Gastrocnemius medialis (tissue), 4 donors: ENCODE data around the gene MAN1A2.

ENCODE experiments used
- CTCF ChIP-seq, 5 experiments: fragments of 450-650 bp in 3 of 5; fragments of 200-600 bp in 2 of 5; sonication (generic) in 2 of 5; IDR thresholded peaks in 4 of 5; conservative IDR thresholded peaks in 1 of 5; 1 replicate in 4 of 5; 2 replicates in 1 of 5; pipeline ENCODE4 v1.5.1; 2016 to 2019; ENCODE audit warnings: antibody characterized with exemption in 5 of 5, mild to moderate bottlenecking in 3 of 5, moderate library complexity in 3 of 5
- POLR2A ChIP-seq, 2 donors: fragments of 450-650 bp; IDR thresholded peaks; one replicate each; pipeline ENCODE4 v1.6.1; 2017; ENCODE audit warnings: antibody characterized with exemption in 2 of 2, mild to moderate bottlenecking in 2 of 2, moderate library complexity in 2 of 2

- TF ChIP-seq CTCF (IDR thresholded peaks at IDR 0.05 in 4 of 5, conservative IDR thresholded peaks at IDR 0.05 in 1 of 5) (no peak), POLR2A (IDR thresholded peaks at IDR 0.05) (no peak)
Measured at GRCh38 chr1:117511273-117511672, 144.0 kb downstream of the MAN1A2 start.
